CD4-positive, alpha-beta T cell treated with Interleukin-21 for 1 hour (primary cell): Measurements from ENCODE around the gene PTPN20.
A peak's percentile ranks its signal among the peaks of the same experiment; 100 is the strongest.
"Not testable (repeated sequence)": the region's sequence is repeated elsewhere in the genome, so short reads cannot be mapped to it uniquely, and the experiment has no call there.

Source experiments
- DNase-seq: peaks from one replicate; pipeline ENCODE4 v3.0.0-alpha.2; 2020

The PTPN20 gene

GRCh38 chr10:46911144-46911876 lies at the start of gene PTPN20:
Gene PTPN20, plus strand, starts transcription at chr10:46911428. Its CDS starts 21,072 bp downstream, at chr10:46932500.
- DNase-seq: peak; percentile 19

- not testable (repeated sequence) for DNase-seq
Observed at GRCh38 chr10:46869716-46870115, 41.5 kb upstream of the PTPN20 start.

- not testable (repeated sequence) for DNase-seq
Observed at GRCh38 chr10:46871583-46871982, 39.6 kb upstream of the PTPN20 start.

- DNase-seq: not testable (repeated sequence)
Observed at GRCh38 chr10:46875304-46875703, 35.9 kb upstream of the PTPN20 start.

- DNase-seq: not testable (repeated sequence)
Observed at GRCh38 chr10:46876773-46877172, 34.5 kb upstream of the PTPN20 start.

GRCh38 chr10:46878761-46879160 lies 32.5 kb upstream of the PTPN20 start:
- not testable (repeated sequence) for DNase-seq

GRCh38 chr10:46890813-46891611 lies 20.2 kb upstream of the PTPN20 start:
- DNase-seq: not testable (repeated sequence)

GRCh38 chr10:46896762-46897692 lies 14.2 kb upstream of the PTPN20 start:
- DNase-seq: not testable (repeated sequence)

GRCh38 chr10:46901247-46901646 lies 10.0 kb upstream of the PTPN20 start:
- not testable (repeated sequence) for DNase-seq

- not testable (repeated sequence) for DNase-seq
Observed at GRCh38 chr10:46903874-46904273, 7.4 kb upstream of the PTPN20 start.

- not testable (repeated sequence) for DNase-seq
Observed at GRCh38 chr10:46906359-46906758, 4.9 kb upstream of the PTPN20 start.

GRCh38 chr10:46907185-46908117 lies 3.8 kb upstream of the PTPN20 start:
- not testable (repeated sequence) for DNase-seq

- not testable (repeated sequence) for DNase-seq
Observed at GRCh38 chr10:46922498-46922897, 11.3 kb downstream of the PTPN20 start.

GRCh38 chr10:46925156-46925555 lies 13.9 kb downstream of the PTPN20 start:
- not testable (repeated sequence) for DNase-seq

GRCh38 chr10:46925853-46926252 lies 14.6 kb downstream of the PTPN20 start:
- DNase-seq: not testable (repeated sequence)

GRCh38 chr10:46928810-46929209 lies 17.6 kb downstream of the PTPN20 start:
- DNase-seq: not testable (repeated sequence)

GRCh38 chr10:46932383-46932782 lies 21.2 kb downstream of the PTPN20 start:
- DNase-seq: not testable (repeated sequence)

GRCh38 chr10:46941091-46941490 lies 29.9 kb downstream of the PTPN20 start:
- not testable (repeated sequence) for DNase-seq

GRCh38 chr10:46948687-46949518 lies 37.7 kb downstream of the PTPN20 start:
- DNase-seq: not testable (repeated sequence)

GRCh38 chr10:46952540-46952939 lies 41.3 kb downstream of the PTPN20 start:
- DNase-seq: not testable (repeated sequence)
